Thymus (tissue), 11 donors: ENCODE results near the gene PLCB1. TPM values are rescaled to one million over a fixed set of nuclear protein-coding genes. Genes with fewer than 3 reads are reported as not detected.

Experiments
- DNase-seq, 9 donors: peaks; one replicate each; pipeline ENCODE4 v3.0.0-alpha.2; 2013; ENCODE audit warnings: low spot score in 9 of 9, low read depth in 6 of 9, missing footprints in 1 of 9
- H3K27ac ChIP-seq, 2 donors: one replicate each; pipeline ENCODE4 v1.5.1; 2013; ENCODE audit warnings: control low read depth in 1 of 2, low read depth in 1 of 2, low read length in 1 of 2, mild to moderate bottlenecking in 1 of 2, moderate library complexity in 1 of 2
- H3K27me3 ChIP-seq, 2 donors: one replicate each; pipeline ENCODE4 v1.5.1; 2013; ENCODE audit warnings: low read length in 1 of 2; ENCODE audit not compliant: control insufficient read depth in 2 of 2, insufficient read depth in 1 of 2
- H3K36me3 ChIP-seq, 2 donors: one replicate each; pipeline ENCODE4 v1.5.1; 2013; ENCODE audit warnings: low read length in 1 of 2, mild to moderate bottlenecking in 1 of 2, moderate library complexity in 1 of 2; ENCODE audit not compliant: control insufficient read depth in 2 of 2, insufficient read depth in 2 of 2
- H3K4me1 ChIP-seq, 2 donors: one replicate each; pipeline ENCODE4 v1.5.1; 2013; ENCODE audit warnings: low read length in 2 of 2; ENCODE audit not compliant: control insufficient read depth in 2 of 2, insufficient read depth in 2 of 2
- H3K4me3 ChIP-seq, 2 donors: one replicate each; pipeline ENCODE4 v1.5.1; 2013; ENCODE audit warnings: low read length in 2 of 2, control low read depth in 1 of 2, mild to moderate bottlenecking in 1 of 2
- H3K9me3 ChIP-seq, 2 donors: one replicate each; pipeline ENCODE4 v1.5.1; 2013; ENCODE audit warnings: low read length in 1 of 2, mild to moderate bottlenecking in 1 of 2; ENCODE audit not compliant: control insufficient read depth in 2 of 2, insufficient read depth in 1 of 2
- WGBS: extraction: QIAGEN DNeasy Blood & Tissue Kit; methylation state at CpG from one replicate; pipeline ENCODE4 v1.1.7; 2013; 5-methylcytosine and 5-hydroxymethylcytosine counted together
- polyA plus RNA-seq: library from polyadenylated mRNA; stranded (reverse); fragments of 200-250 nt; gene quantifications from one replicate; pipeline ENCODE4 v1.2.3, GENCODE V29; 2013
- total RNA-seq: library from RNA; stranded (reverse); fragments of 120-200 nt; gene quantifications from one replicate; pipeline ENCODE4 v1.2.4, GENCODE V29; 2013
- donor health status: healthy.

PLCB1 gene
- total and polyA plus RNA-seq, 2 donors: 4.1 to 4.7 TPM

DNA sequence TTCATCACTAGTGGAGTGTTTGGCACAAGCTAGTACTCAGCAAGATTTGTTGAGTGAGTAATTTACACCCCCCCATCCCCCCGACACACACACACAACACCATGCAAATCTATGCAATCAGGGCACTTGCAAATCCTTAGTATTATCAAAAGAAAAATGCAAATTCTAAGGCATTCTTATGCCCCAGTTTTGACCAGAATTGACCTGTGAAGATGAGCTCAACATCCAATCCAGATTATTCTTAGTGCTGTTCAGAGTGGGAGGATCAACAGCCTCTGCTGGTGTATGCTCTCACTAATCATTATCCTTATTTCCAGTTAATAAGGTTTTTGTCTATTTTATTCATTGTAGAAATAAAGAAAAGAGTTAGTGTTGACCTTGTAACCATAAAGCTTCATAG lies 185.4 kb downstream of the PLCB1 start:
- H3K4me1 ChIP-seq: no peaks in the 10 kb centered on the region
- WGBS: 100% methylated on average over 1 of the region's 1 CpG
- no peak overlapping the region for H3K27ac ChIP-seq
- no peaks in the 10 kb centered on the region for H3K36me3 ChIP-seq
- H3K4me3 ChIP-seq: no peak overlapping the region
- no peaks in the 10 kb centered on the region for H3K27me3 ChIP-seq
- DNase-seq: no peak
- H3K9me3 ChIP-seq: no peaks in the 10 kb centered on the region

DNA sequence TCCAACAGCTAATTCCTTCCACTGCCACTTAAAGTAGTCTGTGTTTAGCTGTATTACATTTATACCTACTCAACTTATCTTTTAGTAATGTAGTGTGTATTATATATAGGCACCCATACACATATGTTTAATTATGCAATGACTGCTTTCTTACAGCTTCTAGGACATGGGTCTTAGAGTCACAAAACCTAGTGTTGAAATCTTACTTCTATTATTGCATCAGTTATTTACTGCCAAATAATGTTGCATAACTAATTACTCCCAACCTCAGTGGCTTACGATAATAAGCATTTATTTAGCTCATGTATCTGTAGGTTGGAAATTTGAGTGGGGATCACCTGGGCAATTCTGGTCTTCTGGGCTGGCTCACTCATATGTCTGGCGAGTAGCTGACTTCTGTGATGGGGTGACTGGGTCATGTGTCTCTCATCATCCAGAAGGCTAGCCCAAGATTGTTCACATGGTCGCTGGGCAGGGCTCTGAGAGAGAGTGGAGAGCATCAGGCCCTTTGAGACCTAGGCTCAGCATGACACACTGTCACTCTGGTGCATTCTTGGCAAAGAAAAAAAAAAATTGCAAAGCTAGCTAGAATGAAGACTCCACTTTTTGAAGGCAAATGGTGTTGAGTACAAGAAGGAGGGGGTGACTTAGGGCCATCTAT lies 187.0 kb downstream of the PLCB1 start:
- Histone ChIP-seq H3K36me3 (no peaks in the 10 kb centered on the region), H3K9me3 (no peaks in the 10 kb centered on the region), H3K4me1 (no peaks in the 10 kb centered on the region), H3K27me3 (no peaks in the 10 kb centered on the region), H3K4me3 (no peak overlapping the region), H3K27ac (no peak overlapping the region)
- WGBS: 96% methylated on average over 3 of the region's 3 CpGs
- DNase-seq: no peak

GRCh38 chr20:8320306-8320705 lies 188.2 kb downstream of the PLCB1 start:
- no peaks in the 10 kb centered on the region for H3K36me3 ChIP-seq
- H3K27me3 ChIP-seq: no peaks in the 10 kb centered on the region
- no peaks in the 10 kb centered on the region for H3K9me3 ChIP-seq
- H3K4me3 ChIP-seq: no peak overlapping the region
- 23% methylated on average over 1 of the region's 1 CpG for WGBS
- H3K4me1 ChIP-seq: no peaks in the 10 kb centered on the region
- no peak overlapping the region for H3K27ac ChIP-seq
- no peak for DNase-seq

- Histone ChIP-seq H3K27ac (no peak overlapping the region), H3K4me3 (no peak overlapping the region), H3K9me3 (no peaks in the 10 kb centered on the region), H3K4me1 (no peaks in the 10 kb centered on the region), H3K27me3 (no peaks in the 10 kb centered on the region), H3K36me3 (no peaks in the 10 kb centered on the region)
- 71% methylated on average over 4 of the region's 4 CpGs for WGBS
- DNase-seq: no peak
Observed at GRCh38 chr20:8321001-8321400, 188.9 kb downstream of the PLCB1 start.

DNA sequence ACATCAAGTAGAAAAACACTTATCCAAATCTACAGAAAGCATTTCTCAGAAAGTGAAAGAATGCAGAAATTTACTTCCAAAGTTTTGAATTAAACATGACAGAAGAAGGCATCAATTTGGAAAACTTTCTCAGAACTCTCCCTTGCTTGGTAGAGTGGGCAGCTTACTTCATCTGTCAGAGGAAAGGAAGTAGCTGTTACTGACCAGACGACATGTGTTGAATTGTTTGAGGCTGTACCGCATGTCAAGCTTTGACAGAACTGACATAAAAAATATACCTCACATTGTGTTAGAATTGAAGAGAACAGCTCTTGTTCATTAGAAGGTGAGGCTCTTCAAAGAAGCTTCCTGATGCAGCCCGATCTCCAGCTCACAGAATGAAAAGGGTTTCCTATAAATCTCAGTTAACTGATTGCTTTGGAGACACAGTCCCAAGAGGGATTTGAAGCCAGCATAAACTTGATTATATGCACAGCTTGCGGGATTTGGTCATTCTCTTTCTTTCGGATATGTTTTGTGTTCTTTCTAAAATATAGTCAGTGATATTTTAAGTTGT lies 190.7 kb downstream of the PLCB1 start:
- no peak for DNase-seq
- H3K27me3 ChIP-seq: no peaks in the 10 kb centered on the region

DNA sequence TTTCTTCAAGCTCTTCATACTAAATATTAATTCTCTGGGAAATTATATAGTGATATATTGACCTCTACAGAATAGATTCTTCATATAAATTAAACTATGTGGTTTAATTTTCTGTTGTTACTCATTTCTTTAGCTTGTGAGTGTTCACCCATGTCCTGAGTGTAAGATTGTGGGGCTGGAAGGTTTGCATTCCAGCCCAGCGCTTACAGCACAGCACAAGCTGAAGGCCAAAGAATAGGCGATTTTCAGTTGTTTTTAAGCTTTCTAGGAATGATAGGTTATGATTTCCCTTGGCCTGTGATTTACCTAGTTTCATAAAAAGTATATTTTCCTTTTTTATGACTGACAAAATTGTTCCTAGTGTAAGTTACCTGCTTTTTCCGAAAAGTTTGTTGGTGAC lies 194.1 kb downstream of the PLCB1 start:
- no peaks in the 10 kb centered on the region for H3K27me3 ChIP-seq
- no peak overlapping the region for H3K4me3 ChIP-seq
- no peaks in the 10 kb centered on the region for H3K9me3 ChIP-seq
- no peak for DNase-seq
- H3K4me1 ChIP-seq: peaks cover under 1 to 4% of the 10 kb centered on the region in 2 donors
- no peaks in the 10 kb centered on the region for H3K36me3 ChIP-seq
- no peak overlapping the region for H3K27ac ChIP-seq
- WGBS: 96% methylated on average over 3 of the region's 3 CpGs

More for the DNA sequence above, 190.7 kb downstream of the PLCB1 start:
- 60% methylated on average over 5 of the region's 5 CpGs for WGBS
- Histone ChIP-seq H3K4me3 (no peak overlapping the region), H3K4me1 (no peaks in the 10 kb centered on the region), H3K9me3 (no peaks in the 10 kb centered on the region), H3K36me3 (no peaks in the 10 kb centered on the region), H3K27ac (no peak overlapping the region)

- Histone ChIP-seq H3K27me3 (no peaks in the 10 kb centered on the region), H3K4me1 (peaks cover 4 to 7% of the 10 kb centered on the region in 2 donors), H3K9me3 (no peaks in the 10 kb centered on the region), H3K4me3 (no peak overlapping the region), H3K36me3 (no peaks in the 10 kb centered on the region), H3K27ac (no peak overlapping the region)
- WGBS: 98% methylated on average over 5 of the region's 5 CpGs
- no peak for DNase-seq
Observed at GRCh38 chr20:8326899-8327298, 194.8 kb downstream of the PLCB1 start.

- Histone ChIP-seq H3K27me3 (no peaks in the 10 kb centered on the region), H3K9me3 (no peaks in the 10 kb centered on the region)
- DNase-seq: no peak
Observed at GRCh38 chr20:8328189-8328588, 196.1 kb downstream of the PLCB1 start.

GRCh38 chr20:8330319-8330784 lies 198.3 kb downstream of the PLCB1 start:
- no peak for DNase-seq
- WGBS: 95% methylated on average over 3 of the region's 3 CpGs
- peaks cover 6 to 7% of the 10 kb centered on the region in 2 donors for H3K4me1 ChIP-seq
- no peaks in the 10 kb centered on the region for H3K27me3 ChIP-seq
- H3K36me3 ChIP-seq: no peaks in the 10 kb centered on the region
- H3K27ac ChIP-seq: no peak overlapping the region
- H3K9me3 ChIP-seq: no peaks in the 10 kb centered on the region
- H3K4me3 ChIP-seq: no peak overlapping the region

More at GRCh38 chr20:8328189-8328588, 196.1 kb downstream of the PLCB1 start:
- Histone ChIP-seq H3K4me3 (no peak overlapping the region), H3K27ac (no peak overlapping the region), H3K4me1 (peaks cover 6 to 7% of the 10 kb centered on the region in 2 donors), H3K36me3 (no peaks in the 10 kb centered on the region)
- 95% methylated on average over 1 of the region's 1 CpG for WGBS
